ENCODE measurements around the gene FAM13A. TPM values are rescaled to one million over a fixed set of nuclear protein-coding genes. Genes with fewer than 3 reads are reported as not detected.

FAM13A gene
- total and polyA plus RNA-seq, 4 experiments from 2014 or later, result 9.6 to 19.7 (median 13.0) TPM

DNA sequence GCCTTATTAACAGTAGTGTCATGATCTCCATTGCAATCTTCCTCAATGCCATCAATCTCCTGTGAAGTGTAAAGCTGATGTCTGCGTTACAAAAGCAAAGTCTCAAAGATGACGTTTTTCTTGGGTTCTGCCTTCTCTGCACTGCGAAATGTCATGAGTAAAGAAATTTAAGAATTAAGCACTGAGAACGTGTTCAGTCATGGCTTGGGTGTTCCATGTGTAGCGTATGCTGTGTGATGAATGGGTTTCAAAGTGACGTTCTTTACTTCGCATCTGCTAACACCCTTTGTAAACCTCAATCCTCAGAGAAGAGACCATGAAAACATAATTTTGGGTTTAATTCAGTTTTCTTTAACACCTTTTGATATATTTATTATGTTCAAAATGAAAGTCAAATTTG lies 360.4 kb downstream of the FAM13A start:
- Histone ChIP-seq H3K27ac (ENCODE audit: low read depth, low read length) (no peak overlapping the region), H3K4me3 (ENCODE audit: low read length in 2 of 2) (peak overlapping the region in 1 of 2 donors; percentile 9), H3K4me1 (ENCODE audit: insufficient read depth, low read length) (peaks cover 11% of the 10 kb centered on the region), H3K9me3 (ENCODE audit: control insufficient read depth in 1 of 2, low read length in 2 of 2) (no peaks in the 10 kb centered on the region), H3K27me3 (ENCODE audit: insufficient read depth, low read length) (no peaks in the 10 kb centered on the region), H3K36me3 (ENCODE audit: insufficient read depth, low read length) (peaks cover 4% of the 10 kb centered on the region)
- no peaks in the 10 kb centered on the region for H3K9me3 Mint-ChIP-seq
- H3K27ac Mint-ChIP-seq, result peak overlapping the region; percentile 92 to 96 (median 94)
- H3K36me3 Mint-ChIP-seq, result peaks cover 27 to 41% of the 10 kb centered on the region in 2 donors
- DNase-seq, result no peak
- peaks cover 9 to 25% (median 18%) of the 10 kb centered on the region in 4 donors for H3K4me1 Mint-ChIP-seq
- peak overlapping the region; percentile 80 to 95 (median 90) for H3K4me3 Mint-ChIP-seq
- intact Hi-C loops (cut with micrococcal nuclease), result loop anchor here (5.0 kb wide), 2 partner anchors 104 to 414 kb away; partner anchors contain the start of genes HERC3 and PPM1K
- POLR2A ChIA-PET (ENCODE audit: partially characterized antibody), result interaction anchor here (1.9 kb wide), 1 partner anchor 83 kb away, joined by 5 read pairs; no protein-coding TSS in a partner anchor
- no peaks in the 10 kb centered on the region for H3K27me3 Mint-ChIP-seq
- CTCF ChIA-PET (ENCODE audit: partially characterized antibody), result interaction anchor here (1.0 to 1.6 kb wide), 3 partner anchors 26 to 157 kb away, joined by 3 to 6 read pairs (median 3); no protein-coding TSS in a partner anchor

GRCh38 chr4:88693792-88694191 lies 363.2 kb downstream of the FAM13A start:
- H3K4me3 Mint-ChIP-seq, result no peak overlapping the region
- H3K4me1 Mint-ChIP-seq, result peaks cover 9 to 25% (median 17%) of the 10 kb centered on the region in 4 donors
- no peaks in the 10 kb centered on the region for H3K27me3 ChIP-seq (ENCODE audit: insufficient read depth, low read length)
- no peak for DNase-seq
- H3K9me3 Mint-ChIP-seq, result no peaks in the 10 kb centered on the region
- H3K27ac ChIP-seq (ENCODE audit: low read depth, low read length), result no peak overlapping the region
- peaks cover 11% of the 10 kb centered on the region for H3K4me1 ChIP-seq (ENCODE audit: insufficient read depth, low read length)
- ChIA-PET CTCF (ENCODE audit: partially characterized antibody) (interaction anchor here (0.6 kb wide), 1 partner anchor 155 kb away, joined by 3 read pairs; no protein-coding TSS in a partner anchor), POLR2A (ENCODE audit: partially characterized antibody) (no interaction called here)
- no peaks in the 10 kb centered on the region for H3K9me3 ChIP-seq (ENCODE audit: control insufficient read depth in 1 of 2, low read length in 2 of 2)
- H3K4me3 ChIP-seq (ENCODE audit: low read length in 2 of 2), result no peak overlapping the region
- H3K27me3 Mint-ChIP-seq, result no peaks in the 10 kb centered on the region
- intact Hi-C loops (cut with micrococcal nuclease), result no loop called here
- H3K36me3 Mint-ChIP-seq, result peaks cover 33 to 51% of the 10 kb centered on the region in 2 donors
- H3K27ac Mint-ChIP-seq, result peak overlapping the region in 1 of 7 donors; percentile 62
- H3K36me3 ChIP-seq (ENCODE audit: insufficient read depth, low read length), result peaks cover 12% of the 10 kb centered on the region

DNA sequence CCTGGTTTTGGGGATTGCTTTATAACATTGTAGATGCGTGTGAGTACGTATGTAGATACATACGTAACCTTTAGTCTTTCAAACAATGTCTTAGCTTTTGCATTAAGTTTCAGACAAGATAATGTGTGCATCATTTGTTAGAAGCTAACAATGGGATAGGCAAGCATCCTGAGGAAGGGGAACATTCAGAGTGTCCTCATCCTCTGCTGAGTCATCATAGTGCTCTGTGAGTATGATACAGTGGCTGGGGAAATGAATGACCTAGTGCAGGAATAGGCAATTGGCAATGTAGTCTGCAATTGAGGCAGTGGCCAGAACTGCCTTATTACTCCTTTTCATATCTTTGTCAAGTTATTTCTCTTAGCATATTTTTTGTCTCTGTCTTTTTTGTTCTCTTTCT lies 366.6 kb downstream of the FAM13A start:
- no peaks in the 10 kb centered on the region for H3K27me3 Mint-ChIP-seq
- H3K4me3 Mint-ChIP-seq, result no peak overlapping the region
- no peak overlapping the region for H3K27ac ChIP-seq (ENCODE audit: low read depth, low read length)
- no peaks in the 10 kb centered on the region for H3K27me3 ChIP-seq (ENCODE audit: insufficient read depth, low read length)
- intact Hi-C loops (cut with micrococcal nuclease), result no loop called here
- DNase-seq, result no peak
- H3K36me3 ChIP-seq (ENCODE audit: insufficient read depth, low read length), result peaks cover 26% of the 10 kb centered on the region
- H3K36me3 Mint-ChIP-seq, result peaks cover 50 to 59% of the 10 kb centered on the region in 2 donors
- CTCF ChIA-PET (ENCODE audit: partially characterized antibody), result interaction anchor here (1.3 kb wide), 1 partner anchor 151 kb away, joined by 5 read pairs; no protein-coding TSS in a partner anchor
- no peaks in the 10 kb centered on the region for H3K4me1 ChIP-seq (ENCODE audit: insufficient read depth, low read length)
- H3K9me3 ChIP-seq (ENCODE audit: control insufficient read depth in 1 of 2, low read length in 2 of 2), result no peaks in the 10 kb centered on the region
- POLR2A ChIA-PET (ENCODE audit: partially characterized antibody), result no interaction called here
- H3K4me3 ChIP-seq (ENCODE audit: low read length in 2 of 2), result no peak overlapping the region
- H3K9me3 Mint-ChIP-seq, result no peaks in the 10 kb centered on the region
- peaks cover 0 to 3% (median under 1%) of the 10 kb centered on the region in 4 donors for H3K4me1 Mint-ChIP-seq
- peak overlapping the region in 3 of 7 donors; percentile 7 to 62 (median 25) for H3K27ac Mint-ChIP-seq

DNA sequence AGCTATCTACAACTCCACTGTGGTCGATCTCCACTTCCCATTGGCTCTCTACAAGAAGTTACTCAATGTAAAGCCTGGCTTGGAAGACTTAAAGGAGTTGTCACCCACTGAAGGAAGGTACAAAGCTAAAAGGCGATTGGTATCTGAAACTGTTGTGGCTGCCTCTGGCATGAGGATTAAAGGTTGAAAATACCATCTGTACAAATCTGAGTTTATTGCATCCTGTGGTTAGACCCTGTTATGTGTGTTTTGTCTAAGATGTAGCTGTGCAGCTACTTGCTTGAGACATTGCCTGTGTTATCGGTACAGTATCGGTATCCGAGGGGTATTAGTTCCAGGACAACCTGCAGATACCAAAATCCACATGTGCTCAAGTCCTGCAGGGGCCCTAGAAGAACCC lies 375.8 kb downstream of the FAM13A start:
- no peaks in the 10 kb centered on the region for H3K9me3 ChIP-seq (ENCODE audit: control insufficient read depth in 1 of 2, low read length in 2 of 2)
- H3K4me3 Mint-ChIP-seq, result no peak overlapping the region
- H3K27ac Mint-ChIP-seq, result peak overlapping the region in 1 of 7 donors; percentile 25
- POLR2A ChIA-PET (ENCODE audit: partially characterized antibody), result no interaction called here
- no peaks in the 10 kb centered on the region for H3K4me1 ChIP-seq (ENCODE audit: insufficient read depth, low read length)
- peaks cover 0 to 3% (median under 1%) of the 10 kb centered on the region in 4 donors for H3K4me1 Mint-ChIP-seq
- H3K27me3 Mint-ChIP-seq, result no peaks in the 10 kb centered on the region
- H3K36me3 ChIP-seq (ENCODE audit: insufficient read depth, low read length), result peaks cover 32% of the 10 kb centered on the region
- DNase-seq, result no peak
- no peak overlapping the region for H3K27ac ChIP-seq (ENCODE audit: low read depth, low read length)
- H3K27me3 ChIP-seq (ENCODE audit: insufficient read depth, low read length), result no peaks in the 10 kb centered on the region
- intact Hi-C loops (cut with micrococcal nuclease), result no loop called here
- H3K9me3 Mint-ChIP-seq, result peaks cover 0 to 3% (median 0%) of the 10 kb centered on the region in 8 donors
- peaks cover 78 to 80% of the 10 kb centered on the region in 2 donors for H3K36me3 Mint-ChIP-seq
- H3K4me3 ChIP-seq (ENCODE audit: low read length in 2 of 2), result no peak overlapping the region
- CTCF ChIA-PET (ENCODE audit: partially characterized antibody), result interaction anchor here (1.3 kb wide), 1 partner anchor 342 kb away, joined by 3 read pairs; no protein-coding TSS in a partner anchor

Other genes starting within 250 kb of the FAM13A start
- 1 to 10 TPM; 6.7 to 7.1 TPM for gene TIGD2, start 54.3 kb upstream of the FAM13A start, total RNA-seq
- gene TIGD2, start 54.3 kb upstream of the FAM13A start, polyA plus RNA-seq, result 1 to 10 TPM; 2.1 to 3.6 TPM

All from CD4-positive, alpha-beta memory T cell (primary cell).